Gastrocnemius medialis (tissue), 4 donors: Measurements from ENCODE around the gene SAPCD1.

Experiments
- POLR2A ChIP-seq, 2 donors: fragments of 450-650 bp; IDR thresholded peaks; one replicate each; pipeline ENCODE4 v1.6.1; 2017; ENCODE audit warnings: antibody characterized with exemption in 2 of 2, mild to moderate bottlenecking in 2 of 2, moderate library complexity in 2 of 2
- TF ChIP-seq, protein P1 (sequence below), 5 experiments: fragments of 450-650 bp in 3 of 5; fragments of 200-600 bp in 2 of 5; sonication (generic) in 2 of 5; IDR thresholded peaks in 4 of 5; conservative IDR thresholded peaks in 1 of 5; 1 replicate in 4 of 5; 2 replicates in 1 of 5; pipeline ENCODE4 v1.5.1; 2016 to 2019; ENCODE audit warnings: antibody characterized with exemption in 5 of 5, mild to moderate bottlenecking in 3 of 5, moderate library complexity in 3 of 5

DNA sequence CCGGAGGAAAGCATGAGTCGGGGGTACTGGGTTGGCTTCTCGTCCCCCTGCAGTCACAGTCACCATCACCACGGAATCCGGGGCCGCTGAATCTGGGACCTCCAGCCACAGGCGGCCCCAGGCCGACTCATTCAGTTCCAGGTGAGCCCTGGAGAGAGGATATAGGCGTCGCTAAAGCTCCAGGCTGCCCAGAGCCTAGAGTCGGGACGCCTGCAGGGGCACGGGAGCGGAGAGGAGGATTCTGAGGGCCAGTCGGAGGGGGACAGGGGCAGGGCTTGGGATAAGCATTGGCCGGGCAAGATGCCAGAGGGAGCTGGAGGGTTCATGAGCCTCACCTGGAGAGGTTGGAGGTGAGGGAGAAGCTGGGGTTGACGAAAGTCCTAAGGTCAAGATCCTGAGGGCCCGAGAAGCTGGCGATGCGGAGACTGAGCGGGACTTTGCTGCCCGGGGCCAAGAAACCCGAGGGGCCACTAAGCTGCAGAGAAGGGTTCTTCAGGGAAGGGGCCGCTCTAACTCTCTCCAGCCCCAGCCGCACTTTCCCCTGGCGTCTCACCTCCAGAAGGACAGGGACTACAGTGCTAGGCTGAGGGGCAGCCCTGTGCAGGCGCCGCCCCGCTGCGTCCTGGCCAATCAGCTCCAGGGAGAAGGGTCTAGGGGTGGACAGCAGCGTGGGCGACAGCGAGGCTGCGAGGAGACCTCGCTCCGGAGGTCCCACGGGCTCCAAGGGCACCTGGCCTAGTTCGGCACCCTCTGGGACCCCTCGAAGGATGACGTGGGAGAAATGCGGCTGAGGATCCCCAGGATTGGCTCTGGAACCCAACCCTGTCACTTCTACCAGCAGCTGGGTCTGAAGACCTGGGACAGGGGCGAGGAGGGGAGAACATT lies 3.7 kb downstream of the SAPCD1 start:
- TF ChIP-seq, protein P1, sequence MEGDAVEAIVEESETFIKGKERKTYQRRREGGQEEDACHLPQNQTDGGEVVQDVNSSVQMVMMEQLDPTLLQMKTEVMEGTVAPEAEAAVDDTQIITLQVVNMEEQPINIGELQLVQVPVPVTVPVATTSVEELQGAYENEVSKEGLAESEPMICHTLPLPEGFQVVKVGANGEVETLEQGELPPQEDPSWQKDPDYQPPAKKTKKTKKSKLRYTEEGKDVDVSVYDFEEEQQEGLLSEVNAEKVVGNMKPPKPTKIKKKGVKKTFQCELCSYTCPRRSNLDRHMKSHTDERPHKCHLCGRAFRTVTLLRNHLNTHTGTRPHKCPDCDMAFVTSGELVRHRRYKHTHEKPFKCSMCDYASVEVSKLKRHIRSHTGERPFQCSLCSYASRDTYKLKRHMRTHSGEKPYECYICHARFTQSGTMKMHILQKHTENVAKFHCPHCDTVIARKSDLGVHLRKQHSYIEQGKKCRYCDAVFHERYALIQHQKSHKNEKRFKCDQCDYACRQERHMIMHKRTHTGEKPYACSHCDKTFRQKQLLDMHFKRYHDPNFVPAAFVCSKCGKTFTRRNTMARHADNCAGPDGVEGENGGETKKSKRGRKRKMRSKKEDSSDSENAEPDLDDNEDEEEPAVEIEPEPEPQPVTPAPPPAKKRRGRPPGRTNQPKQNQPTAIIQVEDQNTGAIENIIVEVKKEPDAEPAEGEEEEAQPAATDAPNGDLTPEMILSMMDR (IDR thresholded peaks at IDR 0.05 in 4 of 5, conservative IDR thresholded peaks at IDR 0.05 in 1 of 5) = no peak
- no peak for TF ChIP-seq POLR2A (IDR thresholded peaks at IDR 0.05)
